ENCODE measurements around the gene WDR33. TPM values are rescaled to one million over a fixed set of nuclear protein-coding genes. Genes with fewer than 3 reads are reported as not detected.
A peak's percentile ranks its signal among the peaks of the same experiment; 100 is the strongest.

Gene WDR33
- total RNA-seq (71.4 TPM), polyA plus RNA-seq (10 to 100 TPM; 31.5 to 42.5 (median 34.0) TPM)

DNA sequence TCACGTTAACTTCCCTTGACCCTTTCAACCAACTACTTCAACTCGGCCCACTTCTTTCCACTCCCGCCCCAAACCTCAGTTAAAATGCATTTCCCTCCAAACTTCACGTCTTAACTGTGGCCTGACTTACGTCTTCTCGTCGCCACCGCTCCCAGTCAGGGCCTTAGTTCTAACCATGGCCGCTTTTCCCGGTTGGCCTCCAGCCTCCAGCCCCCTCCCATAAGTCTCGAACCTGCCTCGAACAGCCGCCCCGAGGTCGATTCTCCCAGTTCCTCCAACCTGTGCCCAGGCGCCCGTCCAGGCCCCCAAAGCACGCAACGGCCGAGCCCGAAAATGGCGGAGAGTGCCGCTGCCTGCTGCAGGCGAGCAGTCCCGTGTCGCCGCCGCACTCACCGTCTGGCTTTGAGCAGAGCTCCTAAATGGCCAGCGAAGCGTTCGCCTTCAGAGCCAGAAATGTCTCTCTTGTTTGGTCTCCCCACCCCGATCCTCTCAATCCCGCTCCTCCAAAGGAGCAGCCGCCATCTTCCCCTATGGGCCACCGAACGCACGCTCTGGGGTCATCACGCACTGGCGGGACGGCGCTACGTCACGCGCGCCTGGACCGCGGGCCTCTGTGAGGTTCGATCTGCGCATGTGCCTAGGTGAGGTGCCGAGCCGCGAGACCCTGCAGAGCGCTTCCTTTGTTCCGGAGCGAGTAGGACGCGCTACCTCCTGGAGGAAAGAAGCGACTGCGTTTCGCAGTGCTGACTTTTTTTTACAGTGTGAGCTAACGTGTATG, at the start of gene WDR33:
Gene WDR33 (minus strand): TSS at position 553 of the 778 bp plus-strand sequence. CDS start 40,190 bp downstream, outside the sequence.
- peak; percentile 91 to 96 (median 93) for DNase-seq
- H3K27me3 Mint-ChIP-seq, result peaks cover 27% of the 10 kb centered on the region
- Histone ChIP-seq H3K27me3 (ENCODE audit: control insufficient read depth, insufficient read depth, low read length) (peaks cover 3% of the 10 kb centered on the region), H3K9me3 (ENCODE audit: control insufficient read depth in 2 of 2, low read length in 2 of 2) (no peaks in the 10 kb centered on the region), H3K4me3 (ENCODE audit: low read depth, low read length) (peak within 1 kb of the TSS; percentile 99), H3K4me1 (ENCODE audit: control insufficient read depth, insufficient read depth, low read length, poor library complexity, severe bottlenecking) (peaks cover 51% of the 10 kb centered on the region), H3K36me3 (ENCODE audit: control insufficient read depth, insufficient read depth, low read length) (no peaks in the 10 kb centered on the region), H3K27ac (ENCODE audit: insufficient read depth, low read length, poor library complexity, severe bottlenecking) (peak within 1 kb of the TSS; percentile 96)
- peaks cover 4% of the 10 kb centered on the region for H3K36me3 Mint-ChIP-seq
- H3K9me3 Mint-ChIP-seq, result peaks cover 0 to 2% (median 0%) of the 10 kb centered on the region in 7 donors
- peak within 1 kb of the TSS; percentile 96 to 99 (median 99) for H3K27ac Mint-ChIP-seq
- H3K4me3 Mint-ChIP-seq, result peak within 1 kb of the TSS; percentile 97
- peak; percentile 98 for ATAC-seq (ENCODE audit: low read depth in 2 of 2)
- H3K4me1 Mint-ChIP-seq, result peaks cover 21 to 57% (median 38%) of the 10 kb centered on the region in 4 donors

DNA sequence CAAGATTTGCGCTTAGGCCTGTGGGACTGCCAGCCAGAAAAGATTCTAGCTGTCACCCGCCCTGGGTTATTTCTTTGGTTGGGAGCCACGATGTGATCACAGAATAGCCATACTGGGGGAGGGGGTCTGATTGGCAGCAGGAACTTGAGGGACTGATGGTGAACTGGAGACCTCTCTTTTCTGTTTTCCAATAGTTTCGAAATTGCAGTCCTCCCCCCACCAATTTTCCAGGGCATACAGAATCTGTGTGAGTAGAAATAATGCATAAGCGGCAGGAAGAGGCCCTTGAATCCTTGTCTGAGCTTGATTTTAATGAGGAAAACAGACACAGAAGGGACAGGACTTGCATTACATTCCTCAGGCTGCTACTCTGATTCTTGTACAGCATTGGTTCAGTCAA, 49.2 kb upstream of the WDR33 start:
- Mint-ChIP-seq H3K9me3 (peaks cover 0 to 1% (median 0%) of the 10 kb centered on the region in 7 donors), H3K27ac (peak overlapping the region in 1 of 3 donors; percentile 65), H3K4me1 (peaks cover 9 to 40% (median 13%) of the 10 kb centered on the region in 4 donors), H3K27me3 (no peaks in the 10 kb centered on the region), H3K36me3 (peaks cover 23% of the 10 kb centered on the region), H3K4me3 (peak overlapping the region in 3 of 4 donors; percentile 76 to 80 (median 80))
- Histone ChIP-seq H3K27me3 (ENCODE audit: control insufficient read depth, insufficient read depth, low read length) (no peaks in the 10 kb centered on the region), H3K4me3 (ENCODE audit: low read depth, low read length) (no peak overlapping the region), H3K36me3 (ENCODE audit: control insufficient read depth, insufficient read depth, low read length) (peaks cover 18% of the 10 kb centered on the region), H3K27ac (ENCODE audit: insufficient read depth, low read length, poor library complexity, severe bottlenecking) (no peak overlapping the region), H3K4me1 (ENCODE audit: control insufficient read depth, insufficient read depth, low read length, poor library complexity, severe bottlenecking) (peaks cover 36% of the 10 kb centered on the region), H3K9me3 (ENCODE audit: control insufficient read depth in 2 of 2, low read length in 2 of 2) (no peaks in the 10 kb centered on the region)
- ATAC-seq (ENCODE audit: low read depth in 2 of 2) (no peak), DNase-seq (no peak)

DNA sequence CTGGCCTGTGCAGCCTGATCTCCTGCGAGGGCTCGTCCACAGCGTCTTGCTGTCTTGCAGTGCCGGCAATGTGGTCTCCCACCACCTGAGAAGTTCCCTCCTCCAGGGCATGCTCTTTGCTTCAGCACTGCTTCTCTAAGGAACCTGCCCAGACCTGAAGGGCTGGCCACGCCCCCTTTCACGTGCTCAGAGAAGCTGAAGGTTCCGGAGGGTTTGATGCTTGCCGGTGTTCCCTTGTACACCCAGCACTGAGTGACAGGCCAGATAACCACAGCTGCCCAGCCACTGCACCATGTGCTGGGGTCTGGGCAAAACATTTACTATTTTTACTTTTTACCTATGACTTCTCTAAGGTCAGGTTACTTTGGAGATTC, 48.7 kb upstream of the WDR33 start:
- H3K36me3 ChIP-seq (ENCODE audit: control insufficient read depth, insufficient read depth, low read length), result peaks cover 13% of the 10 kb centered on the region
- Mint-ChIP-seq H3K4me1 (peaks cover 9 to 44% (median 15%) of the 10 kb centered on the region in 4 donors), H3K27ac (peak overlapping the region; percentile 10 to 90 (median 65)), H3K9me3 (peaks cover 0 to 1% (median 0%) of the 10 kb centered on the region in 7 donors), H3K27me3 (no peaks in the 10 kb centered on the region), H3K36me3 (peaks cover 19% of the 10 kb centered on the region), H3K4me3 (peak overlapping the region; percentile 76 to 94 (median 80))
- H3K4me3 ChIP-seq (ENCODE audit: low read depth, low read length), result no peak overlapping the region
- no peak overlapping the region for H3K27ac ChIP-seq (ENCODE audit: insufficient read depth, low read length, poor library complexity, severe bottlenecking)
- DNase-seq (peak; percentile 55 to 80 (median 57)), ATAC-seq (ENCODE audit: low read depth in 2 of 2) (peak; percentile 33 to 35)
- H3K4me1 ChIP-seq (ENCODE audit: control insufficient read depth, insufficient read depth, low read length, poor library complexity, severe bottlenecking), result peaks cover 37% of the 10 kb centered on the region
- no peaks in the 10 kb centered on the region for H3K9me3 ChIP-seq (ENCODE audit: control insufficient read depth in 2 of 2, low read length in 2 of 2)
- no peaks in the 10 kb centered on the region for H3K27me3 ChIP-seq (ENCODE audit: control insufficient read depth, insufficient read depth, low read length)

DNA sequence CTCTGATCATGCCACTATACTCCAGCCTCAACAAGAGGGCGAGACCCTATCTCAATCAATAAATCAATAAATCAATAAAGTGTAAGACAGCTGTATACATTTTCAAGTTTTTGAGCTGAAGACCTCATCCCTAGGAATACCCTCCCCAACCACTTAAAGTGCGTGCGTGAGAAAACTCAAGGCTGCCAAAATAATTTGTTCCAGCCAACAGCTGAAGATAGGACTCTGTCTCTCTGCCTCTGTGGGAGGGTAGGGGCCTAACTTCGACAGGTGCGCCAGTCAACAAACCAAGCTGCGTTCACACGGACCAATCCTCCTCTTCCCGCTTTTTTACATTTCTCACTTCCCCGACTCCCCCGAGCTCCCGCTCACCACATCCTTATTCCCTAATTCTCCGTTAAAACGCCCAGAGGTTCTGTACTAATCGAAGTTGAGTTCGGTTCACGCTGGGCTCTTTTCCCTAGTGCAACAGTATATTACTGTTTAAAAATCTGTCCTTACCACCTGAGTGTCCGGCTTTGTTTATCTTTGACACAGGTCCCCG, 46.4 kb upstream of the WDR33 start:
- peaks cover 13% of the 10 kb centered on the region for H3K36me3 ChIP-seq (ENCODE audit: control insufficient read depth, insufficient read depth, low read length)
- no peaks in the 10 kb centered on the region for H3K27me3 Mint-ChIP-seq
- no peaks in the 10 kb centered on the region for H3K9me3 Mint-ChIP-seq
- H3K9me3 ChIP-seq (ENCODE audit: control insufficient read depth in 2 of 2, low read length in 2 of 2), result no peaks in the 10 kb centered on the region
- DNase-seq (peak in 2 of 3 donors; percentile 16 to 39), ATAC-seq (ENCODE audit: low read depth in 2 of 2) (no peak)
- peak overlapping the region; percentile 91 to 96 (median 94) for H3K4me3 Mint-ChIP-seq
- H3K36me3 Mint-ChIP-seq, result no peaks in the 10 kb centered on the region
- peaks cover 9 to 64% (median 32%) of the 10 kb centered on the region in 4 donors for H3K4me1 Mint-ChIP-seq
- H3K27me3 ChIP-seq (ENCODE audit: control insufficient read depth, insufficient read depth, low read length), result no peaks in the 10 kb centered on the region
- peaks cover 43% of the 10 kb centered on the region for H3K4me1 ChIP-seq (ENCODE audit: control insufficient read depth, insufficient read depth, low read length, poor library complexity, severe bottlenecking)
- peak overlapping the region; percentile 73 for H3K27ac ChIP-seq (ENCODE audit: insufficient read depth, low read length, poor library complexity, severe bottlenecking)
- peak overlapping the region; percentile 94 for H3K4me3 ChIP-seq (ENCODE audit: low read depth, low read length)
- peak overlapping the region; percentile 94 to 96 (median 94) for H3K27ac Mint-ChIP-seq

DNA sequence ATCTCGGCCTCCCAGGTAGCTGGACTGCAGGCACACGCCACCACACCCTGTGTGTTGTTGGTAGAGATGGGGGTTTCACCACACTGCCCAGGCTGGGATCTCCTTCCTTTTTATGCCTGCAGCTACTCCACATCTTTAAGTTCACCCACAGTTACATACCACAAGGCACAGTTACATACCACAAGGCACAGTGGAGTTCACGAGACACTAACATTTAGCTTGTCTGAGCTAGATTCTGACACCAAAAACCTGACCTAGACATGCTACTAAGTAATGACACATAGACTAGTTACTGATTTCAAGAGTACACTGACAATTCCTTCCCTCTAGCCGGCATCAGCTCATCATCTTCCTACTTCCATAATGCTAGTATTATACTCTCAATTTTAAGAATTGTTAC, 42.7 kb upstream of the WDR33 start:
- ATAC-seq (ENCODE audit: low read depth in 2 of 2), result no peak
- Mint-ChIP-seq H3K27me3 (no peaks in the 10 kb centered on the region), H3K4me3 (peak overlapping the region in 1 of 4 donors; percentile 62), H3K9me3 (no peaks in the 10 kb centered on the region), H3K27ac (peak overlapping the region in 1 of 3 donors; percentile 14), H3K36me3 (peaks cover 13% of the 10 kb centered on the region), H3K4me1 (peaks cover 15 to 51% (median 30%) of the 10 kb centered on the region in 4 donors)
- Histone ChIP-seq H3K9me3 (ENCODE audit: control insufficient read depth in 2 of 2, low read length in 2 of 2) (no peaks in the 10 kb centered on the region), H3K27me3 (ENCODE audit: control insufficient read depth, insufficient read depth, low read length) (no peaks in the 10 kb centered on the region), H3K4me3 (ENCODE audit: low read depth, low read length) (no peak overlapping the region), H3K36me3 (ENCODE audit: control insufficient read depth, insufficient read depth, low read length) (peaks cover 41% of the 10 kb centered on the region), H3K4me1 (ENCODE audit: control insufficient read depth, insufficient read depth, low read length, poor library complexity, severe bottlenecking) (peaks cover 37% of the 10 kb centered on the region), H3K27ac (ENCODE audit: insufficient read depth, low read length, poor library complexity, severe bottlenecking) (no peak overlapping the region)
- DNase-seq, result no peak

DNA sequence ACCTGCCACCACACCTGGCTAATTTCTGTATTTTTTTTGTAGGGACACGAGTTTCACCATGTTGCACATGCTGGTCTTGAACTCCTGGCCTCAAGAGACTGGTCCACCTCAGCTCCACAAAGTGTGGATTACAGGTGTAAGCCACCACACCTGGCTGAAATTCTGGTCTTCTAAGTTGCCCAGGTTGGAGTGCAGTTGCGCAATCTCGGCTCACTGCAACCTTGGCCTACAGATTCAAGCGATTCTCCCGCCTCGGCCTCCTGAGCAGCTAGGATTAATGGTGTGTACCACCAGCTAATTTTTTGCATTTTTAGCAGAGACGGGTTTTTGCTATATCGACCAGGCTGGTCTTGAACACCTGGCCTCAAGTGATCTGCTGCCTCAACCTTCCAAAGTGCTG, 41.4 kb upstream of the WDR33 start:
- Mint-ChIP-seq H3K4me1 (peaks cover 11 to 44% (median 30%) of the 10 kb centered on the region in 4 donors), H3K9me3 (no peaks in the 10 kb centered on the region), H3K4me3 (no peak overlapping the region), H3K27me3 (no peaks in the 10 kb centered on the region), H3K27ac (no peak overlapping the region), H3K36me3 (peaks cover 13% of the 10 kb centered on the region)
- no peaks in the 10 kb centered on the region for H3K27me3 ChIP-seq (ENCODE audit: control insufficient read depth, insufficient read depth, low read length)
- H3K36me3 ChIP-seq (ENCODE audit: control insufficient read depth, insufficient read depth, low read length), result peaks cover 51% of the 10 kb centered on the region
- peaks cover 28% of the 10 kb centered on the region for H3K4me1 ChIP-seq (ENCODE audit: control insufficient read depth, insufficient read depth, low read length, poor library complexity, severe bottlenecking)
- H3K9me3 ChIP-seq (ENCODE audit: control insufficient read depth in 2 of 2, low read length in 2 of 2), result no peaks in the 10 kb centered on the region
- no peak overlapping the region for H3K27ac ChIP-seq (ENCODE audit: insufficient read depth, low read length, poor library complexity, severe bottlenecking)
- ATAC-seq (ENCODE audit: low read depth in 2 of 2) (no peak), DNase-seq (no peak)
- no peak overlapping the region for H3K4me3 ChIP-seq (ENCODE audit: low read depth, low read length)

- H3K4me3 Mint-ChIP-seq, result no peak overlapping the region
- H3K9me3 Mint-ChIP-seq, result no peaks in the 10 kb centered on the region
- no peaks in the 10 kb centered on the region for H3K27me3 ChIP-seq (ENCODE audit: control insufficient read depth, insufficient read depth, low read length)
- DNase-seq, result no peak
- no peak overlapping the region for H3K27ac Mint-ChIP-seq
- no peak for ATAC-seq (ENCODE audit: low read depth in 2 of 2)
- no peak overlapping the region for H3K4me3 ChIP-seq (ENCODE audit: low read depth, low read length)
- peaks cover 6 to 12% (median 7%) of the 10 kb centered on the region in 4 donors for H3K4me1 Mint-ChIP-seq
- no peak overlapping the region for H3K27ac ChIP-seq (ENCODE audit: insufficient read depth, low read length, poor library complexity, severe bottlenecking)
- H3K36me3 ChIP-seq (ENCODE audit: control insufficient read depth, insufficient read depth, low read length), result peaks cover 67% of the 10 kb centered on the region
- H3K9me3 ChIP-seq (ENCODE audit: control insufficient read depth in 2 of 2, low read length in 2 of 2), result no peaks in the 10 kb centered on the region
- H3K27me3 Mint-ChIP-seq, result no peaks in the 10 kb centered on the region
- peaks cover 23% of the 10 kb centered on the region for H3K36me3 Mint-ChIP-seq
- no peaks in the 10 kb centered on the region for H3K4me1 ChIP-seq (ENCODE audit: control insufficient read depth, insufficient read depth, low read length, poor library complexity, severe bottlenecking)
Measured at GRCh38 chr2:127847931-127848330, 37.0 kb upstream of the WDR33 start.
